ENCODE data around the gene CDH23. TPM values are rescaled to one million over a fixed set of nuclear protein-coding genes. Genes with fewer than 3 reads are reported as not detected.
"Not testable (repeated sequence)": the region's sequence is repeated elsewhere in the genome, so short reads cannot be mapped to it uniquely, and the experiment has no call there.

Gene CDH23
- total RNA-seq, 1 donor from 2014 or later = 20.1 TPM

- intact Hi-C loops (cut with DNase I) = no loop called here
- no peak for ATAC-seq
- DNase-seq (ENCODE audit: low spot score) = no peak
Observed at GRCh38 chr10:71596127-71596526, 199.4 kb downstream of the CDH23 start.

- DNase-seq (ENCODE audit: low spot score) (no peak), ATAC-seq (no peak)
- intact Hi-C loops (cut with DNase I) = no loop called here
Observed at GRCh38 chr10:71596759-71597158, 200.0 kb downstream of the CDH23 start.

- intact Hi-C loops (cut with DNase I) = no loop called here
- ATAC-seq (peak; percentile 79), DNase-seq (ENCODE audit: low spot score) (no peak)
Observed at GRCh38 chr10:71597821-71598498, 201.2 kb downstream of the CDH23 start.

- DNase-seq (ENCODE audit: low spot score) (peak; percentile 86), ATAC-seq (peak; percentile 90)
- intact Hi-C loops (cut with DNase I) = no loop called here
Observed at GRCh38 chr10:71598621-71599055, 201.9 kb downstream of the CDH23 start.

GRCh38 chr10:71599518-71599917, 202.8 kb downstream of the CDH23 start:
- no peak for ATAC-seq
- intact Hi-C loops (cut with DNase I) = no loop called here
- no peak for DNase-seq (ENCODE audit: low spot score)

GRCh38 chr10:71600242-71600641, 203.5 kb downstream of the CDH23 start:
- intact Hi-C loops (cut with DNase I); ATAC-seq; DNase-seq (ENCODE audit: low spot score): not testable (repeated sequence)

- intact Hi-C loops (cut with DNase I) = no loop called here
- no peak for DNase-seq (ENCODE audit: low spot score)
- ATAC-seq = no peak
Observed at GRCh38 chr10:71600849-71601248, 204.1 kb downstream of the CDH23 start.

- DNase-seq (ENCODE audit: low spot score) (no peak), ATAC-seq (no peak)
- intact Hi-C loops (cut with DNase I) = no loop called here
Observed at GRCh38 chr10:71601273-71601672, 204.6 kb downstream of the CDH23 start.

GRCh38 chr10:71603150-71603549, 206.4 kb downstream of the CDH23 start:
- DNase-seq (ENCODE audit: low spot score) (no peak), ATAC-seq (no peak)
- intact Hi-C loops (cut with DNase I) = no loop called here

GRCh38 chr10:71603754-71604153, 207.0 kb downstream of the CDH23 start:
- DNase-seq (ENCODE audit: low spot score) = no peak

GRCh38 chr10:71604324-71605018, 207.8 kb downstream of the CDH23 start:
- intact Hi-C loops (cut with DNase I) = no loop called here
- ATAC-seq = no peak
- no peak for DNase-seq (ENCODE audit: low spot score)

More at GRCh38 chr10:71603754-71604153, 207.0 kb downstream of the CDH23 start:
- no peak for ATAC-seq
- intact Hi-C loops (cut with DNase I) = no loop called here

GRCh38 chr10:71605263-71605962, 208.7 kb downstream of the CDH23 start:
- intact Hi-C loops (cut with DNase I) = no loop called here
- DNase-seq (ENCODE audit: low spot score) = no peak
- no peak for ATAC-seq

GRCh38 chr10:71606257-71607081, 209.7 kb downstream of the CDH23 start:
- intact Hi-C loops (cut with DNase I) = no loop called here
- no peak for DNase-seq (ENCODE audit: low spot score)
- ATAC-seq = no peak

GRCh38 chr10:71607082-71607443, 210.3 kb downstream of the CDH23 start:
- intact Hi-C loops (cut with DNase I) = no loop called here
- DNase-seq (ENCODE audit: low spot score) (no peak), ATAC-seq (no peak)

- DNase-seq (ENCODE audit: low spot score) (peak; percentile 90), ATAC-seq (peak; percentile 74)
- intact Hi-C loops (cut with DNase I) = no loop called here
Observed at GRCh38 chr10:71608819-71609768, 212.4 kb downstream of the CDH23 start.

- no peak for ATAC-seq
- intact Hi-C loops (cut with DNase I) = no loop called here
Observed at GRCh38 chr10:71610651-71611050, 213.9 kb downstream of the CDH23 start.

GRCh38 chr10:71611131-71611530, 214.4 kb downstream of the CDH23 start:
- intact Hi-C loops (cut with DNase I) = no loop called here
- no peak for ATAC-seq

More at GRCh38 chr10:71610651-71611050, 213.9 kb downstream of the CDH23 start:
- no peak for DNase-seq (ENCODE audit: low spot score)

More at GRCh38 chr10:71611131-71611530, 214.4 kb downstream of the CDH23 start:
- no peak for DNase-seq (ENCODE audit: low spot score)

All from sciatic nerve (tissue), 2 donors.